Measurements from ENCODE around the gene RNF13. TPM values are rescaled to one million over a fixed set of nuclear protein-coding genes. Genes with fewer than 3 reads are reported as not detected.
"Not testable (repeated sequence)": the region's sequence is repeated elsewhere in the genome, so short reads cannot be mapped to it uniquely, and the experiment has no call there.

RNF13 gene
- polyA plus RNA-seq, 10 donors, result 36.8 to 46.8 (median 41.4) TPM

- DNase-seq, result no peak
Measured at GRCh38 chr3:149832086-149832485, 19.1 kb downstream of the RNF13 start.

GRCh38 chr3:149833241-149833640 is 20.2 kb downstream of the RNF13 start:
- no peak for DNase-seq

- DNase-seq, result not testable (repeated sequence)
Measured at GRCh38 chr3:149838491-149838890, 25.5 kb downstream of the RNF13 start.

GRCh38 chr3:149839469-149839868 is 26.5 kb downstream of the RNF13 start:
- not testable (repeated sequence) for DNase-seq

- DNase-seq, result no peak
Measured at GRCh38 chr3:149839896-149840295, 26.9 kb downstream of the RNF13 start.

- no peak for DNase-seq
Measured at GRCh38 chr3:149843502-149843901, 30.5 kb downstream of the RNF13 start.

- DNase-seq, result no peak
Measured at GRCh38 chr3:149844091-149844490, 31.1 kb downstream of the RNF13 start.

GRCh38 chr3:149845570-149846244 is 32.7 kb downstream of the RNF13 start:
- DNase-seq, result no peak

- DNase-seq, result no peak
Measured at GRCh38 chr3:149848238-149848637, 35.2 kb downstream of the RNF13 start.

GRCh38 chr3:149848688-149849087 is 35.7 kb downstream of the RNF13 start:
- no peak for DNase-seq

GRCh38 chr3:149850787-149851584 is 38.0 kb downstream of the RNF13 start:
- DNase-seq, result no peak

- no peak for DNase-seq
Measured at GRCh38 chr3:149858911-149859310, 45.9 kb downstream of the RNF13 start.

- no peak for DNase-seq
Measured at GRCh38 chr3:149860881-149861280, 47.9 kb downstream of the RNF13 start.

GRCh38 chr3:149867563-149867962 is 54.5 kb downstream of the RNF13 start:
- no peak for DNase-seq

GRCh38 chr3:149871855-149872254 is 58.8 kb downstream of the RNF13 start:
- no peak for DNase-seq

GRCh38 chr3:149872589-149872988 is 59.6 kb downstream of the RNF13 start:
- DNase-seq, result no peak

- DNase-seq, result no peak
Measured at GRCh38 chr3:149877668-149878067, 64.7 kb downstream of the RNF13 start.

- DNase-seq, result peak; percentile 36 to 65 (median 45)
Measured at GRCh38 chr3:149879872-149880271, 66.9 kb downstream of the RNF13 start.

- no peak for DNase-seq
Measured at GRCh38 chr3:149881879-149882278, 68.9 kb downstream of the RNF13 start.

- no peak for DNase-seq
Measured at GRCh38 chr3:149883134-149883533, 70.1 kb downstream of the RNF13 start.

- DNase-seq, result not testable (repeated sequence)
Measured at GRCh38 chr3:149883860-149884259, 70.8 kb downstream of the RNF13 start.

- not testable (repeated sequence) for DNase-seq
Measured at GRCh38 chr3:149884848-149885247, 71.8 kb downstream of the RNF13 start.

GRCh38 chr3:149886957-149887356 is 73.9 kb downstream of the RNF13 start:
- DNase-seq, result no peak
